GM21619 (cell line): Measurements from ENCODE around the gene UBL7.
A peak's percentile ranks its signal among the peaks of the same experiment; 100 is the strongest.

Source experiments
- ATAC-seq: cut with Tn5 transposase; IDR thresholded peaks from one replicate; pipeline ENCODE4 v1.9.1; 2021; ENCODE audit not compliant: unreplicated experiment

The UBL7 gene

DNA sequence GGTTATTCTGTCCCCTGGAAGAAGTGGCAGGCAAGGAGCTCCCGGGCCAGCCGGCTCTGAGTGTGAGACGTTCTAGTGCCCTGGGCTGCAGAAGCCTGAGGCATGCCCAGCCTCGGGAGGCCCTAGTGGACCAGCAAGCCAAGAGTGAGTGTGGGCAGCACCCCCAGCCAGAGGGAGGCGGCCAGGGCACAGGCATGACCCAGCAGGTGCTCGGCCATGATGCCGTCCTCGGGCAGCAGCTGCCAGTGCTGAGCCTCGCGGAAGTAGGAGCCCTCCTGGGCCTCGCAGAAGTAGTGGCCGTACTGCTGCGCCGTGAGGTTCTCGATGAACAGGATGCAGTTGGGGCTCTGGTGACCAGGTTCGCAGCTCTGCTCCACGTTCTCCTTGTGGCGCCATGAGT is 50.5 kb downstream of the UBL7 start:
- ATAC-seq: no peak

DNA sequence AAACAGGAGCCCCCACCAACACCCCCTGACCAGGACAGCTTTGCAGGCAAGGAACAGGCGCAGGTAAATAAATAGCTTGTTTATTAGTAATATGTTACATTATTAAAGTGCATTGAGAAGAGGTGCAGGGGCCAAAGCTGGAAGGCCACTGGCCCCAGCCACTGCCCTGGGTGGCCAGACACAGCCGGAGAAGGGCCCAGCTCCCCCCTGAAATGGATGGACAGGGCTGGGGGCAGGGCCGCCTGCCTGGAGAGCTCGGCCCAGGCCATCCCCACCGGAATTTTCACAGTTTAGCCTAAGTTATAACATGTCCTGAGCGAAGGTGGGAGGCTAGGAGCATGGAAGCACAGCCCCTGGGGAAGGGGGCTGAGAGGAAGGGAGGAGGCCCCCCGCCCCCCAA is 51.7 kb downstream of the UBL7 start:
- no peak for ATAC-seq

- no peak for ATAC-seq
Observed at GRCh38 chr15:74408815-74409214, 52.1 kb downstream of the UBL7 start.

DNA sequence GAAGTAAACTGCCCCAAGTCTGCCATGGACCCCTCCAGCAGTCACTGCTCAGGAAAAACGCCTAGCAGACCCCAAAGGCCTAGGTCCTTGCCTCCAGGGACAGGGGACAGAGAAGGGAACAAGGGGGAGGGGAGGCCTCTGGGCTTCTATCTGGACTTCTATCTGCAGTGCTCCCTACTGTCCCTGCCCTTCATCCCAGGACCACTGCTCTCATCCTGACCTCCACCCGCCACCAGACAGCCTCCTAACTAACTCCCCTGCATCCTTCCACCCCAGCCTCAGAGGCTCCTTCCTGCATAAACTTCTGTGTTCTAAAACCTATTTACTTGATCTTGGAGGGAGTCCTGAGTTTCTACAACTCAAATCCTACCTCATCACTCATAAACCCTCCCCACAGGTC is 52.6 kb downstream of the UBL7 start:
- ATAC-seq: no peak

DNA sequence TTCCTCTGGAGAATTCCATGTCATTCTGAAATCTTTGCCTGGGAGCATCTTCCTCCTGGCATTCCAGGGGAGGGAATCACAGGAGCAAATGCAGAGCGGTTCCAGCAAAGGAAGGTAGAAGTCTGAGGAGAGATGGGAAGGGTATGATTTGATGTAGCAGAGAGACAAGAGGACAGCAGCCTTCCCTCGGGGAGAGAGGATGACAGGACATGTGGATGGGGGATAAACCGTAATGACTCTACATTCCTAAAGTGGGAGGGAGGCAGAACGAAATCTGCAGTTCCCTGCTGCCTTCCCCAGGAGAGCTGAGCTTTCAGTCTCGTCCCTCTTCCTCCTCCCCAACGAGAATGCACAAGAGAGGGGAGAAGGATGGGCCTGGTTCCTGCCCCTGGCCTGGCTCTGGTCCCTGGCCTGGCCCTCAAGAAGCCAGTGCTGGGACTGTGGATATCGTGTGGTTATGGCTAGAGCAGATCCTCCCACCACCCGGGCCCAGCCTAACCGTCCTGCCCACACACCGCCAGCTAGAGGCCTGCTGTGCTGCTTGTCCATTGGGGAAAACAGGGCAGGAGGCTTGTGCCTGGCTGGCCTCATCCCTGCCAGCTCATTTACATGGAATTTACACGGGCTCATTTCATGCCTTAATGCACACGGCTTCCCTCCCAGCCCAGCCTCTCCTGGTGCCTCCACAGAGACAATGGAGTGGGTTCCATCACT is 53.8 kb downstream of the UBL7 start:
- no peak for ATAC-seq

GRCh38 chr15:74406517-74406916 is 54.4 kb downstream of the UBL7 start:
- no peak for ATAC-seq

DNA sequence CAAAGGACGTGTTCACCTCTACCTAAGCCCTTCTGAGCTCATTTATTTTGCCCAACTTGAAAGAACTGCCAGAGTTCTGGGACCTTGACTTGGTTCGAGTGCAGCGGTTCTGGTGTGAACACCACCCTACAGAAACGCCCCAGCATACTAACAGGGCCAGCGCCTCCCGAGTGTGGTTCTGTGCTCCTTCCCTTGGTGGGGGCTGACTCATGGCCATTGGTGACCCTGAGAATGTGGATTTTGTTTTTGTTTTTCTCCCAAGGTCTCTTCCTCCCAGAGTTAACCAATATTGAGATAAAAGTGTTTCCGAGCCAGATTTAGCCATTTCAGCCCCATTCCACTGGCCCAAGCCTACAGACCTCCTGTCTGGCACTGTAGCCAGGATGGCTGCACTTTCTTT is 55.1 kb downstream of the UBL7 start:
- ATAC-seq: no peak

- ATAC-seq: peak; percentile 30
Observed at GRCh38 chr15:74403991-74404563, 56.9 kb downstream of the UBL7 start.

- no peak for ATAC-seq
Observed at GRCh38 chr15:74403588-74403919, 57.4 kb downstream of the UBL7 start.

DNA sequence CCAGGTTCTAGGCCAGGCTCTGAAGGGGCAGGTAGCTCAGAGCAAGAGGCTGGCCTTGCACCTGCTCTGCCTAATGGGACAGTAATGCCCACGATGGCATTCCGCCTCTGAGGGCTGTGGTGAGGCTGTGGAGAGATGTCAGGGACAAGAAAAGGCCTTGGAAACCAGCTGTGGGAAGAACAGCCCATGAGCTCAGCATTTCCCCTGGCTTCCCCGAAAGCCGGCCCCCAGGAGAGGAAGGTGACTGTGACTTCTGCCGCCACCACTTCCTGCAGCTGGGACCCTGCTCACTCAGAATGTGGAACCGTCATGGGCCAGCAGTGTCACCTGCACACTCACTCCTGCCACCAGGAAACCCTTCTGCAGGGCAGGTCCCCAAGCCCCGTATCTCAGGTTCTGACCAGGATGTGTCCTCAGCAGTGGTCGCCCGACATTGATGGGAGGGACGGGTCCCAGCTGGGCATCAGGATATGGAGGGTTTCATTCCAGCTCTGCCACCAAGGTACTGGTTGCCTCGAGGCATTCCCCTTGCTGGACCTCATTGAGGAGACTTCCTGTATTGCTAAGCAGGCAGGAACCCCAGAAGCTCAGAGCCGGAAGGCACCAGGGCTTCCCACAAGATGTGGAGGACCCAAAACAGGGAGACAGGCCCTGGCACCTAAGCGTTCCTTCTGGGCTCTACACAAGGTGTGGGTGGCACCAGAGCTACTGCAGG is 57.9 kb downstream of the UBL7 start:
- peak; percentile 26 for ATAC-seq

DNA sequence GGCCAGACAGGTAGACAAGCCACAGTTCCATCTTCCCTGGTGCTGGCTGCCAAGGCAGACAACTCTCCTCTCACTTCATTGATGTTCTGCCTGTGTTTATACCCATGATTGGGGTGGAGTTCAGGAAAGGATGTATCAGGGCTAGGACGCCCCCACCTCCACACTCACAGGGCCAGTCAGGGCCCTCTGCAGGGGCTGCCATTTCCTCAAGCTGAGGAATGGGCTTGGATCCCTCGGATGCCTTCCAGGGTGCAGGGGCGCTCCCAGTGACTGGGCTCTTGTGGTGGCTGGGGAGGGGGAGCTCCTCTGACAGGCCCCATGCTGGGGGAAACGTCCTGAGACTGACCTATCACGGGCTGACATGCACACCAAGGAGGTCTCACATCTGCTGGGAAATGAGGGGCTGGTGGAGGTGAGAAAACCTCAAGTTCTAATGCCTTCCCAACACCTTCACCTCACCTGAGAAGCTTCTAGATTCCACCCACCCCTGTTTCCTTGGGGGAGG is 58.6 kb downstream of the UBL7 start:
- ATAC-seq: no peak

DNA sequence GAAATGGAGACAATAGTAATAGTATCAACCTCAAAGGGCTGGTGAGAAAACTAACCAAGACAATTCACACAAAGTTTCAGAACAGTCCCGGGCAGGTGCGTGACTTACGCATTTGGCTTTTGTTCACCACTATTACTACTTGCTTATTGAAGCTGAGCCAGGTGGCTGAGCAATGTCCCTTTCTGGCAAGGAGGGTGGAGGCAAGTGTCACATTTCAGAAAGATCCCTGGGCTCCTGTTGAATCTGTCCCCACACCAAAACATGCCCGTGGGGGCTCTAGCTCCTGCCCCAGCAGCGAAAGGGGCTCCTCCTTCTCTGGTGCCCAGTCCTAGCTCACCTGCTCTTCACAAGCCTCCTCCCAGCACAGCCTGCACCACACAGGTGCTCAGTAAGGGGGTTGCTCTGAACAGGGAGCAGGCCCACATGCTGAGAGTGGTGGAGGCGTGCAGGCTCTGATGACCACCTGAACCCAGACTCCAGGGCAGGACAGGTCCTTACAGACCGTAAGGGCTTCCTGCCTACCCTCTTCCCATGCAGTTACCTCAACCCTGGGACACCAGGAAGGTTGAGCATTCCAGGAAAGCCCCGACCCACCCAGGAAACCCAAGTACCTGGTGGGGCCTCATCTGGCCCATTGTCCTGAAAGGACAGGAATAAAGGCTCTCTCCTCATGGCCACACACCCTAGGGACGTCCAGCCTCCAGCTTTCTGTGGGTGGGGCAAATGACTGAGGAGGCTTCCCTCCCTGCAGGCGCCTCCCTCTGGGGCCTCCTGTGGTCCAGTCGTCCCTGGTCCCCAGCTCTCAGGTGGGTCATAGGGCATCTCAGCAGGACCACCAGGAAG is 59.8 kb downstream of the UBL7 start:
- no peak for ATAC-seq

DNA sequence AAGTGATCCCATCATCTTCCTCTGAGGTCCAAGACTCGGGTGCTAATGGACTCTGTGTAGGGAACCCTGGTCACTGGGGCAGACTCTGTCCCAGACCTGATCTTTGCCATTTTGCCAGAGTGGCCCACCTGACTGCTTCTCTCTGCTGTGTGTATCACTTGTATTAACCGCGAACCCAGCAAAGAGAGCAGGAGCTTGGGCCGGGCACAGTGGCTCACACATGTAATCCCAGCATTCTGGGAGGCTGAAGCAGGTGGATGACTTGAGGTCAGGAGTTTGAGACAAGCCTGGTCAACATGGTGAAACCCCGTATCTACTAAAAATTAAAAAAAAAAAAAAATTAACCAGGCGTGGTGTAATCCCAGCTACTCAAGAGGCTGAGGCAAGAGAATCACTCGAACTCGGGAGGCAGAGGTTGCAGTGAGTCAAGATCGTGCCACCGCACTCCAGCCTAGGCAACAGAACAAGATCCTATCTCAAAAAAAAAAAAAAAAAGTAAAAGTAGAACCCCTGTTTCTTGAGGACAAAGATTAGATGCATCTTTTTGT is 60.6 kb downstream of the UBL7 start:
- no peak for ATAC-seq

DNA sequence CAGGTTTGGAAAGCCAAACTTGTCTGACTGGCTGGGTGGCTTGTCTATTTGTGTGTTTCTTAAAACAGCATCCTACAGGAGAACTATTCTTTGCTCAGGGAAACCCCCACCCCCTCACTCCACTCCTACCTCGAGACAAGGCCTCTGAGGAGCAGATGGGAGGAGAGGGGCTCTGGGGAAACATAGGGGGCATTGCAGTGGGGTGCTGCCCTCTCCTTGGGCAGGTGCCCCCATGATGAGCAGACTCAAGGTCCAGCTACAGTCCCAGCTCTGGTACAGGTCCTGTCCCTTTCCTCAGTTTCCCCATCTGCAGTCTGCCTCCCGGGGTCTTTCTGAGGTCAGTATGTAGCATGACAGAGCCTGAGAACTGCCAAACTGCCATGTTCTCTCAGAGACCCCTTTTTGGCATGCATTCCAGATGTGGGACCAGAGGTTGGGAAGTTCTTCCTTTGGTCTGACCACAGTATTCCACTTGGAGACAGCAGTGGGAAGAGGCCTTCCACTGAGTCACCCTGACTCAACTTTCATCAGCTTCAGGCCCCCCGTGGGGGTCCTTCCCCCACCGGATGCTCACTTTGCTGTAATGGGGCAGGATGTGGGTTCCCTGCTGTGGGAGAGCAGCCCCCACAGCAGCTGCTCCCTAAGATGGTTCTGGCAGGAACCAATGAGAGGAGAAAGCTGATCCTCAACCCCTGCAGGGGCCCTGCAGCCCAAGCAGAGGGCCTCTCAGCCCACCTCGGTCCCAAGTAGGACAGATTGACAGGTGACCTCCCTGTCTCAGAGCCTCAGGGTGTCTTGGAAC is 61.2 kb downstream of the UBL7 start:
- ATAC-seq: no peak

DNA sequence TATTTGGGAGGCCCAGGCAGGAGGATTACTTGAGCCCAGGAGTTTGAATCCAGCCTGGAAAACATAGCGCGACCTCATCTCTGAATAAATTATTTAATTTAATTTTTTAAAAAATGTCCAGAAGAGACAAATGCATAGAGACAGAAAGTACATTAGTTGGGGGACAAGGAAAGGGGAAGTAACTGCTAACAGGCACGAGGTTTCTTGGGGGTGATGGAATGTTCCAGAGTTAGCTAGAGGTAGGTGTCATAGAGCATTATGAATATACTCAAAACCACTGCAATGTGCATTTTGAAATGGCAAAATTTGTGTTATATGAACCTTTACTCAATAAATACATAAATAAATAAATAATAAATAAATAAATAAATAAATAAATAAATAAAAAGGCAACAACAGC is 61.9 kb downstream of the UBL7 start:
- ATAC-seq: no peak

- no peak for ATAC-seq
Observed at GRCh38 chr15:74398183-74398582, 62.8 kb downstream of the UBL7 start.

- ATAC-seq: peak; percentile 16
Observed at GRCh38 chr15:74397239-74398068, 63.5 kb downstream of the UBL7 start.

- ATAC-seq: peak; percentile 32
Observed at GRCh38 chr15:74396445-74397238, 64.3 kb downstream of the UBL7 start.

GRCh38 chr15:74396146-74396438 is 64.9 kb downstream of the UBL7 start:
- no peak for ATAC-seq
